GM13977 (cell line): Measurements from ENCODE around the gene DMTF1.

Experiments used
- DNase-seq: peaks from one replicate; pipeline ENCODE4 v3.0.0; 2012; ENCODE audit warnings: low spot score
- CTCF ChIP-seq: IDR thresholded peaks from 2 replicates; pipeline ENCODE4 v1.5.1; 2012; ENCODE audit warnings: mild to moderate bottlenecking, control low read depth; ENCODE audit not compliant: insufficient read depth; ENCODE audit errors: extremely low read depth, missing control alignments
- in situ Hi-C: fragments of 300-500 bp; cut with MboI; formaldehyde crosslinking; loops from one replicate; pipeline ENCODE4 v1.12.0; 2022; ENCODE audit warnings: low sequenced_read_pairs, low pct_unique_long_range_greater_than_20kb, mixed read lengths, inconsistent platforms; ENCODE audit not compliant: unreplicated experiment

Gene DMTF1

GRCh38 chr7:87159538-87159937 lies 7.3 kb downstream of the DMTF1 start:
- in situ Hi-C loops: no loop called here
- TF ChIP-seq CTCF: no peak
- no peak for DNase-seq

GRCh38 chr7:87164433-87164832 lies 12.2 kb downstream of the DMTF1 start:
- in situ Hi-C loops: no loop called here
- TF ChIP-seq CTCF: no peak
- DNase-seq: no peak

GRCh38 chr7:87170828-87171227 lies 18.6 kb downstream of the DMTF1 start:
- in situ Hi-C loops: no loop called here
- DNase-seq: no peak
- TF ChIP-seq CTCF: no peak

- TF ChIP-seq CTCF: no peak
- no peak for DNase-seq
- in situ Hi-C loops: no loop called here
These were observed 19.2 kb downstream of the DMTF1 start for GRCh38 chr7:87171282-87171934.

- in situ Hi-C loops: no loop called here
- no peak for TF ChIP-seq CTCF
- DNase-seq: no peak
These were observed 21.2 kb downstream of the DMTF1 start for GRCh38 chr7:87173471-87173870.

- in situ Hi-C loops: no loop called here
- TF ChIP-seq CTCF: no peak
- no peak for DNase-seq
These were observed 26.1 kb downstream of the DMTF1 start for GRCh38 chr7:87178320-87178719.

- in situ Hi-C loops: no loop called here
- TF ChIP-seq CTCF: no peak
- no peak for DNase-seq
These were observed 26.9 kb downstream of the DMTF1 start for GRCh38 chr7:87179180-87179579.
